GM21367 (cell line): ENCODE data around the gene PAQR9.
A peak's percentile ranks its signal among the peaks of the same experiment; 100 is the strongest.
"Not testable (repeated sequence)": the region's sequence is repeated elsewhere in the genome, so short reads cannot be mapped to it uniquely, and the experiment has no call there.

Source experiments
- ATAC-seq: cut with Tn5 transposase; IDR thresholded peaks from one replicate; pipeline ENCODE4 v1.9.1; 2021; ENCODE audit not compliant: unreplicated experiment

PAQR9 gene, protein sequence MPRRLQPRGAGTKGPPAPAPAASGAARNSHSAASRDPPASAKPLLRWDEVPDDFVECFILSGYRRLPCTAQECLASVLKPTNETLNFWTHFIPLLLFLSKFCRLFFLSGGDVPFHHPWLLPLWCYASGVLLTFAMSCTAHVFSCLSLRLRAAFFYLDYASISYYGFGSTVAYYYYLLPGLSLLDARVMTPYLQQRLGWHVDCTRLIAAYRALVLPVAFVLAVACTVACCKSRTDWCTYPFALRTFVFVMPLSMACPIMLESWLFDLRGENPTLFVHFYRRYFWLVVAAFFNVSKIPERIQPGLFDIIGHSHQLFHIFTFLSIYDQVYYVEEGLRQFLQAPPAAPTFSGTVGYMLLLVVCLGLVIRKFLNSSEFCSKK

DNA sequence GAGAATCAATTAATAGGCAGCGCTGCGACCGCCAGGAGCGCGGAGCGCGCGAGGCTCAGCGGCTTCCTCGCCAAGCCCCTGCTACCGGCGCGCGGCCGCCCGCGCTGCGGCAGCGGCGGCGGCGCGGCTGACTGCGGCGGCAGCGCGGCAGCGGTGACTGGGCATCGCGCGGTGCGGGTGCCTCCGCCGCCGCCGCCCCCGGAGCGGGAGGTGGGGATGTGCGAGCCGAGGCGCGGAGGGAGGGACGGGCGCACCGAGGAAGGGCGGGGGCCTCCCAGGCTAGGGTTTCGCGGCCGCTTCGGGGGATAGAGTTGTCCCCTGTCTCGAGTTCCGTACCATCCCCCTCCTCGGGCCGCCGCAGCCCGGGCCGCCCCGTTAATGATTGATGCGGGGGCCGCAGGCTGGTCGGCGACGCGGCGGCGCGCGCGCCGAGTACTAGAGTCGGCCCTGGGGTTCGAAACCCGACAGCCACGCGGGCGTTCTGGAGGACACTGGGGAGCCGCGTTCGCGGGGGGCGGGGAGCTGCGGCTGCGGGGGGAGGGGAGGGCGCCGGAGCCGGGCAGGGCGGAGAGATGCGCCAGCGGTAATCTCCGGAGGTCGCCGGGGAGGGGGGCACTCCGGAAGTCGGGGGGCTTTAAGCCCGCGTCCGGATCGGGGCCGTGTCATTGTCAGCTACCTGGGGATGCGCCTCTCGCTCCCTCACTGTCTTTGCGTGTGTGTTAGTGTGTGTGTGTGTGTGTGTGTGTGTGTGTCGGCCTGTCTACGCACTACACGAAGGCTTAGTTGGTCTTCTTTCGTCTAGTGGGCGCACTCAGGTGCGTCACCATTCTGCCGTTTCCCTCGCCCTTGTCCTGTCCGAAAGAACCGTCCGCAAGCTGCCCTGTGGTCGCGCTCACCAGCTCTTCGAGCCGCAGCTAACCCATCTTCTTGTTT lies at the start of gene PAQR9:
TSS of gene PAQR9 (minus strand) at position 159 of the 933 bp plus-strand sequence. CDS start 338 bp downstream, outside the sequence.
- no peak for ATAC-seq

DNA sequence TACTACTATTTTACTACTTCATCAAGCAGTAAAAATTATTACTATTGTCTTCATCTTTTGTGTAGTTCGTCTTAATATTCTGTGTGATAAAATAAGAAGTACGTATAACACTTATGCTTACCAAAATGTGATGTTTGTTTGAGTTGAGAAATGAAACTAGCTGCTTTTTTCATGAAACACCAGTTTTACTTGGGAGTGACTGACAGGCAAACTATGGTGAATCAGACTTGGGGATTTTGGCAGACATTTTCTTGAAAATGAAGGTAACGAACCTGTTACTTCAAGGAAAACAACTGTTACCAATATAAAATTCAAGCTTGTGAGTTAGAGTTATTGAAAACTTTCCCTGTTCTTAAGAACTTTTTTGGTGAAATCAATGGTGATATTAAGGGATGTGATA lies 48.2 kb upstream of the PAQR9 start:
- no peak for ATAC-seq

DNA sequence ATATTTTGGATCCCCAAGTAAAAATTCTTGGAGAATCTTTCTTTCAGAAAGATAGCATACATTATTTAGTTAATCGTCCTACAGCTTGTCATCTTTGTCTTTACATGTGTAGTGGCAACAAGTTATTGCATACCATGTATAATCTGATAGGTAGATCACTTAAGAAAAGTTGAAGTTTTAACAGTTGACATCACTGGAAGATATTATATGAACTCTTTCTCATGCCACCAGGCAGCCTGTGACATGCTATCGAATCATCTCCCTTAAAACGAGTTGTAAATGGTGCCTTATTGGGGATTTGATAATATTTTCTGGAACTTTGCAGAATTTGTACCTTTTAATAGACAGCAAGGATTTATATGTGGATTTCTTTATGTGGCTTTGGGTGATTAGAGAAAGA lies 46.5 kb upstream of the PAQR9 start:
- ATAC-seq: no peak

DNA sequence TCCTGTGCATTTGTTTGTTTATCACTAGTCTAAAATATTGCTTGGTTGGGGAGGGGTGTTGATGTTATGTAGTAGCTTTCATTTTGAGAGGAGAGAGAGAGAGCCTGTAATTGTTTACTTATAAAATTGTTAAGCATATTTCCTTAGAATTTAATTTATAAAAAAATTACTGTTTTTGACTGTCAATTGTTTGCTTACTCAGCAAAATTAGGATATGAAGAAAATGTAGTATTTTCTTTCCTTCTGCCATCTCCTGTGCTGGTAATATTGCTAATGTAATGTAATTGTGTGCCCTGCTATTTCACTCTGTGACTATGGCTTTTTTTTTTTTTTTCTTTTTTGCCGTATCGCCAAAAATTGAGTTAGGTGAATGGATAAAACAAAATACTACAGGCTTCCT lies 41.3 kb upstream of the PAQR9 start:
- no peak for ATAC-seq

DNA sequence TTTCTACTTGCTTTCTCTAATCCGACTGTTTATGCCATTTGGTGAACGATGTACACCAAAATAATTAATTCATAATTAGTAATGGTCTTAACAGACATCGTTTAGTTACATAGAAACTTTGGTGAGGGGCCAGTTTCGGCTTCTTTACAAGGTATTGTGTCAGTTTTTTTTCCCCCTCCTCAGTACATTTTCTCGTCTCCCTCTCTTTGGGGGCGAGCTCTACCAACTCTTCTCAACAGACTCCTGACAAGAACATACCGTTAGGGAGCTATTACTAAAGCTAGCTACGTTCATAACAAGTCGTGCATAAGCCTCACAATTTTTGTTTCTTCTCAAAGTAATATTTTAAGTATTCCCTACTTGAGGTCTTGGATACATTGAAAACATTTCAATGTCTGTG lies 39.3 kb upstream of the PAQR9 start:
- no peak for ATAC-seq

DNA sequence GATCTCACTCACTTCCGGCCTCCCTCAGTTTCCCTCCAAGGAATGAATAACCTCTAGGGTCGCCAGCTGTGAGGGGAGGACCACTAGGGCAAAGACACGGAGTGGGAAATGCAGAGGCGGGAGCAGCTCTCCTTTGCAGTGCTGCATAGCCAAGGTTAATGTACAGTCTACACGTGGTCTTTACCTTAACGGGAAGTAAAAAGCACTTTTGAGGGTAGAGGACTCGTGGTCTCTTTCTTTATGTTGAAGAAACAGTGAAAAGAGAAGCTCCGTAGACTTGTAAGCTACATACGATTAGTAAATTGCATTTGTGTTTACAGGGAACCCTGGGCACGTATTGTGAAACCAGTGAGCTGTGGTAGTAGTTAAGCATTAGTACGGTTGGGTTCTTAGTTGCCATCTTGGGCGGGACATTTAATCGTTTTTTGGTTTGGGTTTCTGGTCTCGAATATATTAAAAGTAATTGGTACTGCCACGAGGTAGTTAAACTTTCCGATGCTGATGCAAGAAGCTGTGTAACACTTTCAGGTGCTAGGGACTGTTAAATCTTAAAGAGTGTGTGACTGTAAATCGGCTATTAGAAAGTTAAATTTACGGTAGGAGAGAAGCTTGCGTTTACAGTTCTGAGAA lies 38.7 kb upstream of the PAQR9 start:
- peak; percentile 25 for ATAC-seq

DNA sequence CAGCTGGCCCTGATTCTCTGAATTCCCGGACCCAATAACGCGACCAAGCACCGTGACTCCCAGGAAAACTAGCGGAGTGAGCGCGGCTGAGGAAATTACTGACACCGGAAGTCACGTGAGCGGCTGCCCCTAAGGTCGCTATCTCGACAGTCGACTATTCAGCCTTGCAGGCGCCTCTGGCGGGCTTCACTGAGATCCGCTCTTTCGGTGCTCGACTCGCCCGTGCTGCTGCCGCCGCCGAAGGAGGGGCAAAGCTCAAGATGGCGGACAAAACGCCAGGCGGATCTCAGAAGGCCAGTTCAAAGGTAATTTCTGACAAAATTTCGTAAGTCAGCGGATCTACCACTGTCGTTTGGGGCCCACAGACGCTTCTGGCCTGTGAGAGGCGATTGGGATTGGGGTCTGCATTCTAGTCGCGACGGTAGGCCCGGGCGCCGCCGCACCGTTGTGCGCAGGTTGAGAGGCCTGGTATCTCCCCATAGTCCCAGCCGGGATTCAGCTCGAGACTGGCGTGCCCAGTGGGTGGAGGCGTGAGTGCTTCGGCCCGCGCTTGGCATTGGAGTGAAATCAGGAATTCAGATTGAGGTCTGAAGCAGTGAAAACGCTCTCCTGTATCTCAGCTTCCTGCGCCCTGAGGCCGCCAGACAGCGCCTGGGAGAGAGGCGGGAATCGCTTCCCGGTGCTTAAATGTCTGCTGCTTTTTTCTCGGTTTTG lies 38.1 kb upstream of the PAQR9 start, which contains the start of gene U2SURP:
TSS of gene U2SURP (plus strand) at position 202 of the 714 bp plus-strand sequence. CDS start at position 261, 59 bp downstream.
- ATAC-seq: peak; percentile 79

DNA sequence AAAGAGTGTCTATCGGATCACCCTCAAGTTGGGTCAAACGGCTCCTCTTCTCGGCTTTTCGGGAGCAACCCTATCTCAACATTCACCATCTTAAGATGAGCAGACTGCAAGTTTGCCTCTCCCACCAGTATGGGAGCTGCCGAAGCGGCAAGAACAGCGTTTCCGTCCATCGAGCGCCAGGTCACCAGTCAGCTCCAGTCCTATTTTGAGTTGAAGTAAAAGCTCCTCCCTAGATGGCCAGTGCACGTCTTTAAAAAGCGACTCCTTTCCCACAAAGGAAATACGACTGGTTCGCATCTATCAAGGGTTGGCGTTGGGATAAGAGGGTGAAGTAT lies 37.5 kb upstream of the PAQR9 start:
- ATAC-seq: peak; percentile 73

DNA sequence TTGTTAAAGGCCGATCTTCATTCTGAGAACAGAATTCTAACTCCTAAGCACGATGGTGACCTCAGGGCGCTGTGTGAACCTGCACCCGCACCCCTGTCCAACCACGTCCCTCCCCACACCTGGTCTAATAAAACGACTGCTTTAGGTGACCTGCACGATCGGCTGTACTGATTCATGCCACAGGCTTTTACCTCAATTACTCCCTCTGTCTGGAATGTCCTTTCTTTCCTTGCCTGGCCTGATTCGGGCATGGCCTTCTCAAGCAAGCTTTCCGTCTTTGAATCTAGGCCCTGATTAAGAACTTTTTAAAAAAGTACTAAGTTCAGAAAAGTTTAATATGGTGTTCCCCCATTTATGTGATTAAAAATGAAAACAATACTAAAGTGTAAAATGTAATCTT lies 37.1 kb upstream of the PAQR9 start:
- no peak for ATAC-seq

DNA sequence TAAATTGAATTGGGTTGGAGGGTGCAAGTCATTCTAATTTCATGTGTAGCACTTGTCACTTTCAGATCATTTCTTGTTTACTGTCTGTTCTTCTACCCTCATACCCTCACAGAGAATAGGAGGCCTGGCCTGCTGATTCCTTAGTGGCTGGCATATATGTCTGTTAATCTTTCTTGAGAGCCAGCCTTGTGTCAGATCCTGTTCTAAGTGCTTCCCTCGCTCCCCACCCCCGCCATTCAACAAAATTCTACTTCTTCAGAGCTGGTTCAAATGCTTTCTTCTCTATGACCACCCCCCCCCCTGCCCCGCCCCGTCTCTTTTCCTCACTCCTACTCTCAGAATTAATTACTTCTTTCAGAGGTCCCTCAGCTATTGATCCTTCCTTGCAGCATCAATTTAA lies 36.4 kb upstream of the PAQR9 start:
- ATAC-seq: no peak

DNA sequence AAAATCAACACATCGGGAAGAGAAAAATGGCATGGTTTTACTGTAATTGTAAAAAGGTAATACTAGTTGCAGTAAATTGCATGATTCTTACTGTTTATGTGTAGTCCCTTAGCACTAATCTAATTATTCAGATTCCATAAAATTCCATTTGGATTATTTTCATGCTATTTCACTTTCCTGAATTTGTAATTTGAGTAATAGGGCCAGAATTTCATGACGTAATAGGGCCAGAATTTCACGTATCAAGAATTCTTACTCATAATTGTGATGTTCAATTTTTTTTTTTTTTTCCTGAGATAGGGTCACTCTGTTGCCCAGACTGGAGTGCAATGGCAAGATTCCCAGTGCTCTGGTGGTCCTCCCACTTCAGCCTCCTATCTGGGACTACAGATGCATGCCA lies 35.0 kb upstream of the PAQR9 start:
- ATAC-seq: no peak

DNA sequence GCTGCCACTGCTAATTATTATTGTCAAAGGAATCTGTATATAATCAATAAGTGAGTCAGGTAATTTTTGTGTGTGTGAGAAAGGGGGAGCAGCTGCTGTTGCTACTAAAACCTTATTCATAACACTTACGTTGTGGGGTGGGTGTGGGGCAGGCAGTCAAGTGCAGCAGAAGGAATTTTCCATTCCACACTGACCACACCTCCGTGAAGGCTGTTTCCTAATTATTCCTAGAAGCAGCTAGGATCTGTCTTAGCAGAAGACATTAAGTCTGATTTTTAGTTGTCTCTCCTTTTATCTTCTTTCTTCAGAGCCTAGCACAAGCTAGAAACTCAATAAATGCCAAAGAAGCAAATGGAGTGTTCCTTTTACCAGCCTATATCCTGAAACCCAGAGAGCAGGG lies 33.9 kb upstream of the PAQR9 start:
- no peak for ATAC-seq

DNA sequence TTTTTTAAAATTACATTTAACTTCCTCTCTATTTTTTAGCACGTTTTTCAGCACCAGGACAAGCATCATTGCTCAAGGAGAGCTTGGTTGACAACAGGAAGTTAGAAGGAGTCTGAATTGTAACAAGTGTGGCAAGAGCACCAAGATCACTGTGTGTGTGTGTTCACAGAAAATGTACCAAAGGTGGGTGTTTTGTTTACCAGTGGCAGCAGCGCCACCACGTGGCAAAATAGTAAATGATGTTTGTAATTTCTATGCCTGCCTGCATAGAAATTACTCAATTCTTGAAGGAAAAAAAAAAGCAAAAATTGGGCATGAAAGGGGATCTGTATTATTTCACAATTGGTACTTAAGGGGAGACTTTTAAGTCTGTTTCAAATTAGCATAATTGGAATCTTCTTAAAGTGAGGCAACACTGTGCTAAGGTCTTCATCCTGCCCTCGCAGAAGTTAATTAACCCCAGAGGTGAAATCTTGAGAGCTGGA lies 30.5 kb upstream of the PAQR9 start:
- ATAC-seq: peak; percentile 78

DNA sequence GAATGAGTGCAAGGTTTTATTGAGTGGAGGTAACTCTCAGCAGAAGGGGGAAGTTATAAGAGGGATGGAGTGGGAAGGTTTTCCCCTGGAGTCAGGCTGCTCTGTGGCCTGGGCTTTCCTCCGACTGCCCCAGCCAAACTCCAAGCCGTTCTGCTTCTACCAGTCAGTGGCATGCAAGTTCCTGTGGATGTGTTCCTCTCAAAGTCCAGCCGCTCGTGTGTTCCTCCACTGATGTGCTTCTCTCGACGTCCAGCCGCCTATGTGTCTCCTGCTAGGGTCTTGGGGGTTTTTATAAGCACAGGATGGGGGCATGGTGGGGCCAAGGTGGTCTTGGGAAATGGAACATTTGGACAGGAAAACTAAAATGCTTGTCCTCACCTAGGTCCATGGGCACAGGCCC lies 28.8 kb upstream of the PAQR9 start:
- ATAC-seq: no peak

DNA sequence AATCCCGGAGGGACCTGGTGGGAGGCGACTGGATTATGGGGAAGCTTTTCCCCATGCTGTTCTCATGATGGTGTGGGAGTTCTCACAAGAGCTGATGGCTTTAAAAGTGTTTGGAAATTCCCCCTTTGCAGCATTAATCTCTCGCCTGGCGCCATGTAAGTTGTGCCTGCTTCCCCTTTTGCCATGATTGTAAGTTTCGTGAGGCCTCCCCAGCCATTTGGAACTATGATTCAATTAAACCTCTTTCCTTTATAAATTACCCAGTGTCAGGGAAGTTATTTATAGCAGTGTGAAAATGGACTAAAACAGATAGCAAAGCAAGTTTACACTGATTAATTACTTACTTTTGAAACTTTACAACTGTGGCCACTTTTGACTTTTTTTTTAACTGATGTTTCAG lies 27.2 kb upstream of the PAQR9 start:
- ATAC-seq: no peak

DNA sequence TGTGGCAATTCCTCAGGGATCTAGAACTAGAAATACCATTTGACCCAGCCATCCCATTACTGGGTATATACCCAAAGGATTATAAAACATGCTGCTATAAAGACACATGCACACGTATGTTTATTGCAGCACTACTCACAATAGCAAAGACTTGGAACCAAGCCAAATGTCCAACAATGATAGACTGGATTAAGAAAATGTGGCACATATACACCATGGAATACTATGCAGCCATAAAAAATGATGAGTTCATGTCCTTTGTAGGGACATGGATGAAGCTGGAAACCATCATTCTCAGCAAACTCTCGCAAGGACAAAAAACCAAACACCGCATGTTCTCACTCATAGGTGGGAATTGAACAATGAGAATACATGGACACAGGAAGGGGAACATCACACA lies 25.4 kb upstream of the PAQR9 start:
- ATAC-seq: not testable (repeated sequence)

DNA sequence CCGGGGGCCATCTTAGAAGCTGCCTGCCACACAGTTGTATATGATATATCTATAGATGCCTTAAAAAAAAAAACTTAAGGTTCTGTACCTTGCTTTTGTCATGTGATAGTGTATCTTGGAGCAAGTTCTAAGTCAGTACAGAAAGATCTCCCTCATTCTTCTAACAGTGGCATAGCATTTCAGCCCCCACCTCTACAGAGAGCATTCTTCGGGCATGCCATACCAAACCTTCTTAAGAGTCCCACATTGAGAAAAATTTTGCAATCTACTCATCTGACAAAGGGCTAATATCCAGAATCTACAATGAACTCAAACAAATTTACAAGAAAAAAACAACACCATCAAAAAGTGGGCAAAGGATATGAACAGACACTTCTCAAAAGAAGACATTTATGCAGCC lies 24.7 kb upstream of the PAQR9 start:
- not testable (repeated sequence) for ATAC-seq

DNA sequence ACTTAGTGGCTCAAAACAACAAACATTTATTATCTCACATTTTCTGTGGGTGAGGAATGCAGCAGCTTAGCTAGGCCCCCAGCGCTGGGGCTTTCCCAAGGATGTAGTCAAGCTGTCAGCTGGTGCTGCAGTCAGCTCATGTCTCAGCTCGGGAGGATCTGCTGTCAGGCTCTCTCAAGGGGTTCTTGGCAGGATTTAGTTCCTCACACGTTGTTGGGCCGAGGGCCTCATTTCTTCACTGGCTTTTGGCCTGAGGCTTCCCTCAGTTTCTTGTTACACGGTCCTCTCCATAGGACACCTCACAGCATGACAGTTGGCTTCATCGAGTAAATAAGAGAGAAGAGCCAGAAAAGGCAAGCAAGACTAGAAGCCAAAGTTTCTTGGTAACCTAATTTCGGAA lies 24.2 kb upstream of the PAQR9 start:
- ATAC-seq: no peak

DNA sequence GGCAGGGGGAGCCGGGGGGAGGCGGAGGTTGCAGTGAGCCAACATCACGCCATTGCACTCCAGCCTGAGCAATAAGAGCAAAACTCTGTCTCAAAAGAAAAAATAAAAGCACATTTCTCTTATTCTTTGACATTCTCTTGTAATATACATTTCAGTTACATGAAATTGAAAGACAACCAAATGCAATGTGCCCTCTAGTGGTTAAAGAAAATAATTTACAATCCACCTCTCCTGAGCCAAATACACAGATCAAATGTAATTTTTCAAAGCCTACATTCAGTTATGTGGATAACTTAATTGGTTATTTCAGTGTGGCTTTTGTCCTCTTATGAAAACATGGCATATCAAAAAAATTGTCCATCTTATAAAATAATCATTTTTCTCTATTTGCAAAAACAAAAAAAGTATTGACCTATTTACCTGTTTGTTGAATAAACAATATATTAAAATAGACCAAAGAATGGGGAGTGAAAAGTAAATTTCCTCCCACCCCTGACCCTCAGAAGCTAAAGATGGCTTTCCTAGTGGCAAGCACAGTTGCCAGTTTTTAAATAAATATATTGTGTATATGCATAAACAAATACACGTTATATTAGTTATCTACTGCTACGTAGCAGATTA lies 23.7 kb upstream of the PAQR9 start:
- ATAC-seq: peak; percentile 55

DNA sequence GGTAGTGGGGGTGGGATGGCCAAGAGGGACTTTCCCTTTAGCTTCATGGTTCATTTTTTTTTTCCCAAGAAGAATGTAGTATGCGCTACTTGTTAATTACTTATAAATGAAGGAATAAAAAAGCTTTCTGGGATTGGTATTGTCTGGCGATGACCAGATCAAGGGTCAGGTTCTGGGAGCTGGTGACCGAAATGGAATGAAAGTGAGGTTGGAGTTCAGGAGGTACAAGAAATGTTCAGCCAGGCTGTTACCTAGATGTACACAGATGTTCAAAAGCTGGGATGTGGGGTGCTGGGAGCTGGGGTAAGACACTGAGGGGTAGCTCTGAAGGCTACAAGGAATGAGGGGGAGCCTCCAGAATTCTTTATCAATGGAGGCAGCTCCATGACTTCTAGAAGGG lies 20.8 kb upstream of the PAQR9 start:
- no peak for ATAC-seq
